NCI-H2171 (cell line): Measurements from ENCODE around the gene OR2V2.
"Not testable (repeated sequence)": the region's sequence is repeated elsewhere in the genome, so short reads cannot be mapped to it uniquely, and the experiment has no call there.

Experiments
- DNase-seq: peaks from one replicate; lab custom pipeline; 2025; lab: John Stamatoyannopoulos, UW

OR2V2 gene

DNA sequence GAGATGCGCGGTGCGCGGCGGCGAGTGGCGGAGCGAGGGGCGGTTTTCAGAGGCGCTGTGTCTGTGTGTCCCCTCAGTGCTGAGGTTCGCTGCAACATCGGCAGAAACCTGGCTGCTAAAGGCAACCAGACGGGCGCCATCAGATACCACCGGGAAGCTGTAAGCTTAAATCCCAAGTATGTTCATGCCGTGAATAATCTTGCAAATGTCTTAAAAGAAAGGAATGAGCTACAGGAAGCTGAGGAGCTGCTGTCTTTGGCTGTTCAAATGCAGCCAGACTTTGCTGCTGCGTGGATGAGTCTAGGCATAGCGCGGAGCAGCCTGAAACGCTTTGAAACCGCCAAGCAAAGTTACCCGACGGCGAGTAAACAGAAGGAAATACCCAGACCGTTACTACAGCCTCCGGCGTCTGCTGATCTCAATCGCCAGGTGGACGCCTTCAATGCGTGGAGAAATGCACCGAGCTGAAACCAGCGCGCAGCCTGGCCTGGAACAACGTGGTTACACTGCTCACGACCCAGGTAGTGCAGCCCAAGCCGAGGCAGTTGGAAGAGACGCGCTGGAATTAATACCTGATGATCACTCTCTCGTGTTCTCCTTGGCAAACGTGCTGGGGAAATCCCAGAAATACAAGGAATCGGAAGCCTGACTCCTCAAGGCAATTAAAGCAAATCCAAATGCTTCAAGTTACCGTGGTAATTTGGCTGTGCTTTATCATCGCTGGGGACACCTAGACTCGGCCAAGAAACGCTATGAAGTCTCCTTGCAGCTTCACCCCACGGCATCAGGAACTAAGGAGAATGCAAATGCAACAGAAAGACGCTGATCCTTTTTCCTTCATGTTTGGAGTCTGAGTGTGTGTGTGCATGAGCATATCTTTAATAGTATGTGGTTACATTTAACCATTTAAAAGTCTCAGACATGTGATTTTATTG lies 32.3 kb upstream of the OR2V2 start:
- DNase-seq, result no peak

DNA sequence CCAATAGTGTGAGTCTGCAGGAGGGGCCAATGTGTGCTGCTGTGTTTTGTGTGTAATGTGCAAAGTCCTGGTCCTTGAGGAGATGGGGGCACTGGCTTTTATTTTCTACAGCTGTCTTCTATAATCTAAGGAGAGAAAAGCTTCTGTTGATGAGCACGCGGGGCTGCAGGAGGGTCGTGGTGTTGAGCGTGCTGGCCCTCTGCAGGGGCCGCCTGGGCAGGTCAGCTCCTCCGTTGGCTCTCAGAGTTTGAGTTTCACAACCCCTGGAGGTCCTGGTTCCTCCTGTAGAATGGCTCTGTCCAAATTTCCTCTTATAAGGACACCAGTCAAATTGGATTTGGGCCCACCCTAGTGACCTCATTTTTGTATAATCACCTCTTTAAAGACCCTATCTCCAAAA lies 29.0 kb upstream of the OR2V2 start:
- no peak for DNase-seq

DNA sequence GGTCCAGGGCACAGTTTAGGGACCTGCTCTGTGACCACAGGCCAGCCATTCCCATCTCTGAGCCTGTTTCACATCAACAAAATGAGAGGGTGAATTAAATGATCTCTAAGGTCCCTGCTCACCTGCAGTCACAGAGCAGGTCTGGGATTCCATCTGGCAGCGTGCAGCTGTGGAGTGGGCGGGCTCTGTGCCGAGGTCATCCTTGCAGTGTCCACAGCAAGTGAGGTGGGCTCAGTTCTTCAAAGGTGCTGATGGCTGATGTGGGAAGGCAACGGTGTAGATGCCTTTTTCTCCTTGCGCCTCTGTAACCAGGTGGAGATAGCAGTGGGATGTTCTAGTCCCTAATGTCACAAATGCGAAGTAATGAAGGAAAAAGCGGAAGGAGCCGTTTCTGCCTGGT lies 28.3 kb upstream of the OR2V2 start:
- DNase-seq, result no peak

DNA sequence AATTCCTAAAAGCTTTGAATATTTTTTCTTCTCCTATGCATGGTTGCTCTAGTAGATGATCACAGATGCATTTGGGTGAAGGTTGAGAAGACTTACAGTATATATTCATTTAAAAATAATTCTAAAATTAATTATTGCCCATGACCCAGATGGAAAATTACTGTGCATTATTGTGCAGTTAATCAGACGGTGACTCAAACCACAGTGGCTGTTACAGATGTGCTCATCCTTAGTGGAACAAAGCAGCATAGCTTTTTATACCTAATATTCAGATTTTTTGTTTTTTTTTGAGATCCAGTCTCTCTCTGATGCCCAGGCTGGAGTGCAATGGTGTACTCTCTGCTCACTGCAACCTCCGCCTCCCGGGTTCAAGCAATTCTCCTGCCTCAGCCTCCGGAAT lies 27.1 kb upstream of the OR2V2 start:
- no peak for DNase-seq

DNA sequence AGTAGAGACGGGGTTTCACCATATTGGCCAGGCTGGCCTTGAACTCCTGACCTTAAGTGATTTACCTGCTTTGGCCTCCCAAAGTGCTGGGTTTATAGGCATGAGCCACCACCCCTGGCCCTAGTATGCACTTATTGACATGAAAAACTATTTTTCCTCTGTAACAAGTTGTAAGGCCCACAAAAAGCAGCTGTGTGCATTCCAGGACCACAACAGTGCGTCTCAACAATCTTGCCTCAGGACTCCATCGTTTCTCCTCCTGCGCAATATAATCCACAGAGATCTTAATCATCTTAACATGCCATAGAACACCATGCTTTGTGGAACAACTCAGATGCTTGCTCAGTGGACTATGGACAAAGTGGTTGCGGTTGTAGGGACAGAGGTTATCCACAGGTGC lies 26.6 kb upstream of the OR2V2 start:
- no peak for DNase-seq

DNA sequence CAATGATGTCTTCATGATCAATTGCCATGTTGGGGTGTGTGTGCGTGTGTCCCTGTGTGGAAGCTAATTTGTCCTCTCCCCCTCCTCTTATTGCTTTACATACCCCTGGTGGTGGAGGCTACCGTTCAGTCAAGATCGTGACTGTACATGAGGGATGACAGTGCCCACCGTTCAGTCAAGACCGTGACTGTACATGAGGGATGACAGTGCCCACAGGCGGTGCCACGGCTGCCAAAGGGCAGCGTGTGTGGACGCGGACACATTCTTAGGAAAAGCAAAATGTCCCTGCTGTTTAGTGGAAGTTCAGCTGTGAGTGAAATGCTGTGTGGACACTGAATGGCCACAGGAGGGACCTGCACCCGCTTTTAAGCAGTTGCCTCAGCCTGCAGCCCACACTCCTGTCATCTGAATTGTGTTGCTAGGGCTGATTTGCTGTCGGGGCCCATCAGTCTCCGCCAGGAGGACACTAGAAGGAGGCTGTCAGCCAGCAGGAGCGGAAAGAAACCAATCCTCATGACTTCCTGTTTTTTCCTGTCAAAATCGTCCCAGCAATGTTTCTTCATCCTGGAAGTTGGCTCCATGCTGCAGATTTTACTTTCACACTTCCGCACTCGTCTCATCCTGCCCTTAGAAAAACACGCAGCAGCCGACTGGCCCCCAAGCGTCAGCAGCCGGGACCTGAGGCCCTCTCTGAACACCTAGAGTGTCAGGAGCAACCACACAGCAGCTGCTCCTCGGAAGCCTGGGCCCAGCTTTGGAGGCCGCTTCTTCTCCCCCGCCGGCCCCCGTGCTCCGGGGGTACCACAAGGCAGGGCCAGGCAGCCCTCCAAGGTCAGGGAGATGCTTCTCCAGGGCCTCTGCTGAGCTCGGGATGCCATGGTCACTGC lies 25.5 kb upstream of the OR2V2 start:
- no peak for DNase-seq

DNA sequence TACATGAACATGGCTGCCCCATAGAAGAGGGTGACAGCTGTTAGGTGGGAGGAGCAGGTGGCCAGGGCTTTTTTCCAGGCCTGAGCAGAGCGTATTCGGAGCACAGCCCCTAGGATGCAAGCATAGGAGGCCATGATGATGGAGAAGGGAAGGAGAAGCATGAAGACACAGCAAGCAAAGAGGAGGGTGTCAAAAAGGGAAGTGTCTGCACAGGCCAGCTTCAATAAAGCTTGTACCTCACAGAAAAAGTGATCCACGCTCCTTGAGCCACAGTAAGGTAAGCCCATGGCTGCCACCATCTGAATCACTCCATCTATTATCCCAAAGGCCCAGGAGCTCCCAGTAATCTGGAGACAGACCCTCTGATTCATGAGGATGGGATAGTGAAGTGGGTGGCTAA lies 22.9 kb upstream of the OR2V2 start:
- no peak for DNase-seq

DNA sequence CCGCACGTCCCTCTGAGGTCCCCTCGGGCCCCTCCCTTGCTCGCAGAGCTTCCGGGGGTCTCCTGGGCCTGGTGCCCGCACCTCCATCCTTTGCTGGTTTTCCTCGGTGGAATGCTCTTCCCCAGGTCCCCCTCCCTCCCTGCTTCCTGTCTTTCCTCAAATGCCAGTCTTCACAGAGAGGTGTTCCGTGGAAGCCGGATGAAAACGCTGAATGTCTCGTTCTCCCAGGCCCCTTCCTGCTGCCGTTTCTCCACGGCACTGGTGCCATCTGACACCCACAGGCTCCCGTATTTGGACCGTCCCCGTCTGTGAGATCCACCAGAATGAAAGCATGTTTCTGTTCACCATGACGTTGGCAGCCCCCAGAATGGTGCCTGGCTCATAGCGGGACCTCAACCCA lies 20.5 kb upstream of the OR2V2 start:
- no peak for DNase-seq

DNA sequence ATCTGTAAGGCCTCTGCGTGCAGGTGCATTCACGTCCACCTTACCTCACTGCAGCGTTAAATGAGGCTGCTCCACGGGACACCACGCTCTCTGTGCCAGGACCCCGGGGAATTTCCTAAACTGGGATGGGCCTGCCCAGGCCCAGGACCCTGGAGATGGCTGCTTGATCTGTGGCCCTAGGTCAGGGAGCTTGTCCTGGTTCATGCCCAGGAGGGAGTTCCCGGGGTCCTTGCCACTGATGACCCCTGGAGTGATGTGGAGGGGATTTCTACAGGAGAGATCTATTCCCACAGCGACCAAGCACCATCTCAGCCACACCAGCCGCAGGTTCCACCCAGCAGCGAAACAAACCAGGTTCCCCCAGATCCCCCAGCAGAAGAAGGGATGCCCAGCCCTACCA lies 19.9 kb upstream of the OR2V2 start:
- no peak for DNase-seq

DNA sequence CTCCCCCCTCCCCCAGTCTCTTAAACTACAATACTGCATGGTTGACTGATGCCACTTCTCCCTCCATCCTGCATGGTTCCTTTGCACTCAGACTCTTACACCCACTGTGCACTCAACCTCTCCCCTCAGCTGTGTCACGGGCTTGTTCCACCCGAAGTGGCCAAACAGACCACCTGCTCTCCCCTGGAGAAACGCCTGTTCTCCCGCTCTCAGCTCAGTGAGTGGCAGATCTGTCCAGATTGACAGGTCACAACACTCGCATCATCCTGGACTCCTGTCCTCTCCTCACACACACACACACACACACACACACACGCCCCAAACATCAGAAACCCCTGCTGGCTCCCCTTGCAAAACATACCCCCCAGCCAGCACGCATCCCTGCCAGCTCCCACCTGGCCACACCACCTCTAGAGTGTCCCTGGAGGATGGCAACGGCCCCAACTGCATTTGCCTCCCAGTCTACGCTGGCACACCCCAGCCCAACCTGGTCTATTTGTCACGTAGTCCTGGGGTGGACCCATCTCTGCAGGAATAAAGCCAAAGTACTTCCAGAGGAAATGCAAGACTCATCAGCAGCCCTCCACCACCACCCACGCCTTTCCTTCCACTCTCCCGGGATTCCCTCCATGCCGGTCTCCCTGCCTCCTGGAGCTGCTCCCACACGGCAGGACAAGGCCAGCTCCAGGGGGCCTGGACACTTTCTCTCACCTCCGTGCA lies 19.3 kb upstream of the OR2V2 start:
- no peak for DNase-seq

DNA sequence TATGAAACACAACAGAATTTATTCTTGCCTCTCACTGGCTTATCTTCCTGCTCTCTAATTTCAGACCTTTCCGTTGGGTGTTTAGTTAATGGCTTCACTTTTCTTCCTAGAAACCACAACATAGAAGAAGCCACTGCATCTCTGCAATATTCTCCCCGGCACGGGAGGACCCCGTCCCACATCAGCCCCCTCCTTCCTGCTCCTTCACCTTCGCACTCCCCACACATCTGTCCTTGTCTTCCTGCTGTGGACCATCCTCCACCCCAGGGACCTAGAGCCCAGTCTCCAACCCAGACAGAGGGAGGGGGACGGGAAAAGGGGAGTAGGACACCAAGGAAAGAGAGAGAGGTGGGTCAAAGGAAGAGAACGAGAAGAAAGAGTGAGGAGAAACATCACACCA lies 17.8 kb upstream of the OR2V2 start:
- DNase-seq, result no peak

DNA sequence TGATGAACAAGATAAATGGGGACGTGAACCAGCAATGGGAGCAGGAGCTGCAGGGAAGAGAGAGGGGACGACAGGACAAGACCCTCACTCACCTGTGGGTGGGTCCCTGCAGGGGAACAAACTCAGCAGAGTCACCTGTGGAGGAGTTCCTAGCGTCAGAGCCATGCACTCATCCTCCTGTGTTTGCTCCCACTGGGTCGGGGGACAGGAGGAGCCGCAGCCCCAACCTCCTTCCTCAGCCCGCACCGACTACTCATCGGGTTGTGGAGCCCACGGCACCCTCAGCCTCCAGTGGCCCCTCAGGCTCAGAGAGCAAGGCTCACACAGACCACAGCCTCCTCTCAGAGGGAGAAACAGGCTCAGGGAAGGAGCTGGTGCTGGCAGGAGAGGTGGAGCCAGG lies 17.3 kb upstream of the OR2V2 start:
- DNase-seq, result not testable (repeated sequence)

DNA sequence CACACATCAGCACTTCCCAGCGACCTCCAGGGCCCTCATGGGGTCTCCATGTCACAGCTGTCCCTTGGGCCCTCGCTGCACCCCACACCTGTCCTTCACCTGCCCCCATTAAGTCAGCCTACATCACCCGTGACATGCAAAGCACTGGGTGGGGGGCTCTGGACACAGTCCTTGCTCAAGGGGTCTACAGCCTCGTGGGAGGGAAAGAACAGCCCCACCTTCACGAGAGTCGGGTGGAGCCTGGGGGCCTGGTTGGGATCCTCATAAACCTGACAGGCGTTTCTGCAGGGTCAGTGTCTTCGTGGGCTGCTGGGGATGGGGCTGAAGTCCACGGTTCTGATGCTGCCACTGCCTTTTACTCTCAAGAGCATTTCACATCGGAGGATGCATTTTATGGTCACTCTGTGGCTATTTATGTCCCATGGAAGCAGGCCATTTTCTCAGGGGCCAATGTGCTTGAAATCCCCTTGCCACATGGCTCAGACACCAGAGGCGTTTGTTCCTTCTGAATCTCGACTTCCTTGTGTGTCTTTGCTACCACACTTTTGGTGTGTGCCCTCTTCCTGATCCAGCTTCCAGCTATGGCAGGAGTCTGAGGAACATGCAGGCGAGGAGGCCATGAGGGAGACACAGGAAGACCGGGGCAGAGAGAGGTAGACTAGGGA lies 16.4 kb upstream of the OR2V2 start, which contains the start of gene OR2V1:
Gene OR2V1, minus strand, starts transcription at position 338 of the 665 bp plus-strand sequence. CDS start 5,865 bp downstream, outside the sequence.
- no peak for DNase-seq

DNA sequence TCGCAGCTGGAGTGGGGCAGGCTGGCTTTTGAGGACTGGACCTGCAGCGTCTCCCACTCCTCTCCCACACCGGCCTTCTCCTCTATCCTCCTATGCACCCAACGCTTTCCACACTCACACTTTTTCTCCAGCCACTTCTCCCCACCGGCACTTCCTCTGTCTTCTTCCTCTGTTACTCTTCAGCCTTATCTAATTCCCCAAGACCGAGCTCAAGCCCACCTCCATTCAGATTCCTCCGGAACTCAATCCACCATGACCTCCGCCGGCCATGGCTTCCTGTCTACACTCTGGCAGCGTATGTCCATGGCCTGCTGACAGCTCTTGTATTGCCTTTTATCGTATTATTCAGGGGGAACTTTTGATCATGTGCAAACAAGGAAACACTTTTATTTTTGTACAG lies 15.9 kb upstream of the OR2V2 start:
- DNase-seq, result no peak

DNA sequence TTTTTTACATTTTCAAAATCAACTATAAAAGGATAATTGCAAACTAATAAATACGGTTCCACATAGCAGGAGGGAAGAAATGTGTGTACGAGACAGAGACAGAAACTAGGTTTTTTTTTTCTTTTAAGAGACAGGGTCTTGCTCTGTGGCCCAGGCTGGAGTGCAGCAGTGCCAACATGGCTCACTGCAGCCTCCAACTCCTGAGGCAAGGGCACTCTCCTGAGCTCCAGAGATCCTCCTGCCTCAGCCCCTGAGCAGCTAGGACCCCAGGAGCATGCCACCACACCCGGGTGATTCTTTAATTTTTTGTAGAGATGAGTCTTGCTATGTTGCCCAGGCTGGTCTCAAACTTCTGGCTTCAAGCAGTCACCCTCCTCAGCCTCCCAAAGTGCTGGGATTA lies 14.3 kb upstream of the OR2V2 start:
- DNase-seq, result no peak

DNA sequence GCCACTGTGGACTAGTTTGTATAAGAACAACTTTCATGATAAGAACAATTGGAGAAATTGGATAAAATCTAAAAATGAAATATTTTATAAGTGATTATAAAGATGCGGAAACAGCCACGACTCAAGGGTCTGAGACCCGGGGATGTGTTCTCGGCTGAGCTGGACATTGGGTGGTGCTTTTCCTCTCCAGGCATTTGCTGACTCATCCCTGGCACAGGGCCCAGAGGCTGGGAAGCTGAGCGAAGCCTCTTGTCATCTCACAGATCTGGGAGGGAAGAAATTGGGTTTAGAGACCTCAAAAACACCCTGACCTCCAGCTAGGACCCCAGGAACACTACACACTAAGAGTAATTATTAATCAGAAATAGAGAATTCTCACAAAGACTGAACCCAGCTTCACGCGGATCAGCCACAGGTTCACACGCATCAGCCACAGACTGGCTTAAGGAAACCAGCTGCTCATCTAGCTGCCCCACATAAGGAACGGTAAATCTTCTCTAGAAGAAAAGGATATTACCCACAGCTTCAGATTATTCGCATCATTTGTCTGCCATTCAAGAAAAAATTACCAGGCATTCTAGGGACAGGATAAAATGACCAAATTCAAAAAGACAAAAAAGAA lies 13.7 kb upstream of the OR2V2 start:
- no peak for DNase-seq

DNA sequence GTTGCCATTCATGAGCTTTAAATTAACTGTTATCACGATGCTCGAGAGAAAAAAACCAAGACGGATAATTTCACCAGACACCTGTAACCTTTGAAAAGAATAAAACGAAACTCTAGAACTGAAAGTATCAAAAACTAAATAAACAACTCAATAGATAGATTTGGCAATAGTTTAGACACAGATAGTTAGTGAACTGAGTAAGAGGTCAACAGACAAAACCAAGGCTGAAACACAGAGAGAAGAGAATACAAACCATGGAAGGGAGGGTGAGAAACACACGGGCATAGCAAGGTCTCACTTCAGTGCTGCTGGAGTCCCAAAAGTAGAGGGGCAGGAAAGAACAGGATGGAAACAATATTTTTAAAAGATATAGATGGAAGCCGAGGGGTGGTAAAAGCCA lies 13.1 kb upstream of the OR2V2 start:
- no peak for DNase-seq

DNA sequence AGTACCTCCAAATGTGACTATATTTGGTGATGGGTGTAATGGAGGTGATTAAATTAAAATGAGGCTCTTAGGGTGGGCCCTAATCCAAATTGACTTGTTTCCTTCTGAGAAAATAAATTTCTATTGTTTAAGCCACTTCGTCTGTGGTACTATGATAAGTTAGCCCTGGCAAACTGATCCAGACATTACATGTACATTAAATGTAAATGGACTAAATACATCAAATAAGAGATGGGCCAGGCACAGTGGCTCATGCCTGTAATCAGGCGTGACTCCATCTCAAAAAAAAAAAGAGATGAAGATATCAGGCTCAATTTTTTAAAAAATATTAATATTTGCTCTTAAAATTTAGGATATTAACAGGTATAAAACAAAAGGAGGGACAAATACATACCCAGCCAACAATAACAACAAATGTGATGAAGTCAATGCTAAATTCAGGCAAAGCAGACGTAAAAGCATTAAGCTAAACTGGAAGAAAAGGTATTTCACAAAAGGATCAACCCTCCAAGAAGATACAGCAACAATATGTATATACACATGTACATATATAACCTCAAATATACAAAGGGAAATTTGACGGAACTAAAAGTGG lies 10.9 kb upstream of the OR2V2 start:
- no peak for DNase-seq

DNA sequence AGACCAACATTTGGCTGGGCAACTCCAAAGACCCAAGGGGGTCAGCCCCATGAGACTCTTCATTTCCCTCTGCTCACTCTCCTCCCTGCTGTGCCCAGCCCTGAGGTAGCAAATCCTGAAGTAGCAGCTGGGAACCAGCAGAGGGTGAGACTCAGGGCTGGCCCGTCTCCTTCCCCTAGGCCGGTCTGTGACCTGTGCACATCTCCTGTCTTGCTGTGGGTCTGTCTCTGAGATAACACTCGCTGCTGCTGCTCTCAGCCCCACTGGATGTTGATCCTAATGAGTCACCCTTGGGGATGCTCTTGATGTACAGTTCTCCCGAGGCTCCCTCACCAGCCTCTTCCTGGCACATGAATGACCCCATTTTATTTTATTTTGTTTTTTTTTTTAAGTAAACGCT lies 9.1 kb upstream of the OR2V2 start:
- no peak for DNase-seq

DNA sequence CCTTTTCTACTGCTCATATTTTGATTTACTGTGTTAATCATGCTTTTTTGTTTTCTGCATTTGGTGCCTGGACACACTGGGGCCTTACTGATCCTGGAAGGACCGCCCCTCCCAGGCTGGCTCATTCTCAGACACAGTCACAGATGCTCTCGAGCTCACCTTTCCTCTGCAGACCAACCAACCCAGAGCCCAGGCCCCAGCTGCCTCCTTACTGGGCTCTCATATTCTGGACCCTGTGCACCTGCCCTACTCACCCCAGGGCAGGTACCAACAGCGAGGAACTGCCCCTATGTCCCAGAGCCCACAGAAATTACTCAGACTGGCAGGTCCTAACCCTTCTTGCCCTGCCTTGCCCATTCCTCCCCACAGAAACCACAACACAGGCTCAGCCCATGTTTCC lies 6.6 kb upstream of the OR2V2 start:
- DNase-seq, result no peak

DNA sequence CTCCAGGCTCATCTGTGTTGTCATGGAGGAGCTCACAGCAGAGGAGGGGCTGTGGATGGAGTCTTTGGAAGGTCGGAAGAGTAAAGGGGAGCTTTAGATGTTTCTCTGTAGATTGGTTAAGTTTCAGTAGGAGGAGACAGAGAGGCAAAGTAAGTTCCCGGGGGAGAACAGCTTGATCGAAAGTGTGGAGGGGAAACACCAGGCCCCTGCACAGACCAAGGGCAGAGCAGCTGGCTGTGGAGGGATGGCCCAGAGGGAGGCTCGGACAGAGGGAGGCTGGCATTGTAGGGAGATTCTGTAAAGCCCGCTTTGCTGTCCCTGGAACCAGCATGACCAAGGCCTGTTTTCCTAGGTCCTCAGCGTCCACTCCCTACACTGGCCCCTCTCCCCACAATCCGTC lies 5.3 kb upstream of the OR2V2 start:
- no peak for DNase-seq
